IMR-90 (cell line): ENCODE data around the gene TBC1D10A.

Experiments
- BHLHE40 ChIP-seq: fragments of 150-350 bp; IDR thresholded peaks from 2 replicates; pipeline ENCODE4 v1.6.1; 2016; ENCODE audit warnings: mild to moderate bottlenecking, low read depth, low read length
- CEBPB ChIP-seq: IDR thresholded peaks from 2 replicates; pipeline ENCODE4 v1.6.1; 2012; ENCODE audit warnings: low read depth, low read length, improper control_type of control experiment
- FOS ChIP-seq: fragments of 150-350 bp; IDR thresholded peaks from 2 replicates; pipeline ENCODE4 v1.6.1; 2016; ENCODE audit warnings: low read depth, low read length
- MAFK ChIP-seq: IDR thresholded peaks from 2 replicates; pipeline ENCODE4 v1.6.1; 2012; ENCODE audit warnings: low read depth, low read length, improper control_type of control experiment
- POLR2A ChIP-seq: IDR thresholded peaks from 2 replicates; pipeline ENCODE4 v1.6.1; 2012; ENCODE audit warnings: mild to moderate bottlenecking, low read depth, low read length
- RAD21 ChIP-seq: IDR thresholded peaks from 2 replicates; pipeline ENCODE4 v1.6.1; 2012; ENCODE audit warnings: low read length, improper control_type of control experiment
- RCOR1 ChIP-seq: IDR thresholded peaks from 2 replicates; pipeline ENCODE4 v1.6.1; 2012; ENCODE audit warnings: mild to moderate bottlenecking, low read length, improper control_type of control experiment; ENCODE audit not compliant: insufficient replicate concordance
- RFX5 ChIP-seq: IDR thresholded peaks from 2 replicates; pipeline ENCODE4 v1.8.0; 2012; ENCODE audit warnings: low read depth, mild to moderate bottlenecking, low read length, moderate library complexity
- SMC3 ChIP-seq: fragments of 150-350 bp; IDR thresholded peaks from 2 replicates; pipeline ENCODE4 v1.6.1; 2016; ENCODE audit warnings: low read depth, mild to moderate bottlenecking, antibody characterized with exemption, low read length, moderate library complexity
- TF ChIP-seq, protein P1 (sequence below): conservative IDR thresholded peaks from 2 replicates; pipeline ENCODE4 v1.5.1; 2012; ENCODE audit warnings: mild to moderate bottlenecking, low read depth, low read length, improper control_type of control experiment
- TF ChIP-seq, protein P2 (sequence below): fragments of 150-350 bp; IDR thresholded peaks from 2 replicates; pipeline ENCODE4 v1.6.1; 2016; ENCODE audit warnings: low read depth, mild to moderate bottlenecking, low read length, moderate library complexity, borderline replicate concordance

DNA sequence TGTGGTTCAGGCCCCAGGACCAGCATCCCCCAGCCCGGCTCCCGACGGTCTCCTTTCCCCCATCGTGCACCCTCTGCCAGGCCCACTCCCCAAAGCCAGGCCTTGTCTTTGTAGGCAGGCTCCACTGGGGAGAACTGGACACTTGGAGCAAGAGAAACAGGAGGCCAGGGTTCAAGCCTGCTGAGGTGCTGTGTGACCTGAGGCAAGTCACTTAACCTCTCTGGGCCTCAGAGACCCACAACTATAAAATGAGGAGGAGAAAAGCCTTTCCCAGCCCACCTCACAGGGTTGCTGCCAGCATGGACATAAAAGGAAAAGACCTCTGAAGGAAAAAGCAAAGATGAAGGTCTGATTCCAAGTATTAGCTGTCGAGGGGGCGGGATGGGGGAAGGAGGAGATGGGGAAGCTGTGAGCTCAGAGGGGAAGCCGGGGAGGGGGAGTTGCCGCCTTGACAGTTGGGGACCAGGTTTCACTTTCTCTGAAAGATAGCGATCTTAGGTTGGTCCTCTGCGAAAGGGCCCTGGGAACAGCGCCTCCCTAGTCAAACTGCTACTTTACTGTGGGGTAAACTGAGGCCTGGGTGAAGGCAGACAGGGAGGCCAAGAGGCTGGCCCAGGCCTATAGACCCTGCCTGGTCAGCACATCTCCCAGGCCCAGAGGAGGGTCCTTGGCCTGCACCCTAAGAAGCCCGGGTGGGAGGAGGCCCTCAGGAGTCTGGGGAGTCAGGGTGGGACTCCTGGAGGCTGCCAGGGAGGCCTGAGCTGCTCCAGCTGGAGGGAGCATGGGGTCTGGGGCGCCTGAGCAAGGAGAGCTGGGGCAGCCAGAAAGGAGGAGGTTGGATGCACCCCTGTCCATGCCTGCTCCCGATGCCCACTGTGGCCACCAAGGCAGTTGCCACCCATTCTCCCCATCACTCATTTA is 59.1 kb downstream of the TBC1D10A start:
- TF ChIP-seq RCOR1 (no peak), BHLHE40 (no peak), CEBPB (no peak), MAFK (no peak), SMC3 (no peak), POLR2A (no peak), RFX5 (no peak), RAD21 (no peak), FOS (no peak)
- TF ChIP-seq, protein P1, sequence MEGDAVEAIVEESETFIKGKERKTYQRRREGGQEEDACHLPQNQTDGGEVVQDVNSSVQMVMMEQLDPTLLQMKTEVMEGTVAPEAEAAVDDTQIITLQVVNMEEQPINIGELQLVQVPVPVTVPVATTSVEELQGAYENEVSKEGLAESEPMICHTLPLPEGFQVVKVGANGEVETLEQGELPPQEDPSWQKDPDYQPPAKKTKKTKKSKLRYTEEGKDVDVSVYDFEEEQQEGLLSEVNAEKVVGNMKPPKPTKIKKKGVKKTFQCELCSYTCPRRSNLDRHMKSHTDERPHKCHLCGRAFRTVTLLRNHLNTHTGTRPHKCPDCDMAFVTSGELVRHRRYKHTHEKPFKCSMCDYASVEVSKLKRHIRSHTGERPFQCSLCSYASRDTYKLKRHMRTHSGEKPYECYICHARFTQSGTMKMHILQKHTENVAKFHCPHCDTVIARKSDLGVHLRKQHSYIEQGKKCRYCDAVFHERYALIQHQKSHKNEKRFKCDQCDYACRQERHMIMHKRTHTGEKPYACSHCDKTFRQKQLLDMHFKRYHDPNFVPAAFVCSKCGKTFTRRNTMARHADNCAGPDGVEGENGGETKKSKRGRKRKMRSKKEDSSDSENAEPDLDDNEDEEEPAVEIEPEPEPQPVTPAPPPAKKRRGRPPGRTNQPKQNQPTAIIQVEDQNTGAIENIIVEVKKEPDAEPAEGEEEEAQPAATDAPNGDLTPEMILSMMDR = no peak
- TF ChIP-seq, protein P2, sequence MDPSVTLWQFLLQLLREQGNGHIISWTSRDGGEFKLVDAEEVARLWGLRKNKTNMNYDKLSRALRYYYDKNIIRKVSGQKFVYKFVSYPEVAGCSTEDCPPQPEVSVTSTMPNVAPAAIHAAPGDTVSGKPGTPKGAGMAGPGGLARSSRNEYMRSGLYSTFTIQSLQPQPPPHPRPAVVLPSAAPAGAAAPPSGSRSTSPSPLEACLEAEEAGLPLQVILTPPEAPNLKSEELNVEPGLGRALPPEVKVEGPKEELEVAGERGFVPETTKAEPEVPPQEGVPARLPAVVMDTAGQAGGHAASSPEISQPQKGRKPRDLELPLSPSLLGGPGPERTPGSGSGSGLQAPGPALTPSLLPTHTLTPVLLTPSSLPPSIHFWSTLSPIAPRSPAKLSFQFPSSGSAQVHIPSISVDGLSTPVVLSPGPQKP = no peak
